IMR-90 (cell line): ENCODE results near the gene CRISPLD2. TPM values are rescaled to one million over a fixed set of nuclear protein-coding genes. Genes with fewer than 3 reads are reported as not detected.

Source experiments
- ATAC-seq: fragments of 200-7000 bp; cut with Tn5 transposase; 2 replicates; pipeline ENCODE4 v1.9.1; 2020; ENCODE audit warnings: low read depth, mild to moderate bottlenecking, moderate library complexity
- BruUV-seq: library from RNA; stranded (reverse); fragments of 400-500 nt; replicated peaks from 2 replicates; lab custom pipeline; 2021; lab: Mats Ljungman, UMichigan
- CTCF ChIA-PET: fragments of 300-600 bp; formaldehyde crosslinking; extraction: SDS; loops from one replicate; lab custom pipeline; 2021; ENCODE audit warnings: antibody characterized with exemption; lab: Yijun Ruan, JAX
- POLR2A ChIA-PET: fragments of 300-600 bp; sonication (Branson Sonifier 250); formaldehyde crosslinking; loops from one replicate; lab custom pipeline; 2022; ENCODE audit warnings: antibody characterized with exemption; ENCODE audit not compliant: unreplicated experiment; lab: Charles Lee
- DNase-seq: peaks from one replicate; pipeline ENCODE4 v3.0.0; 2013
- H2AFZ ChIP-seq: replicated peaks from 2 replicates; pipeline ENCODE3; 2013; ENCODE audit warnings: low read length, mild to moderate bottlenecking; ENCODE audit not compliant: poor library complexity
- H2AK5ac ChIP-seq: 2 replicates; pipeline ENCODE4 v1.6.1; 2013; ENCODE audit warnings: low read depth, low read length, inconsistent platforms
- H2AK9ac ChIP-seq: replicated peaks from 2 replicates; pipeline ENCODE3; 2013; ENCODE audit warnings: mild to moderate bottlenecking, low read depth, low read length, moderate library complexity; ENCODE audit not compliant: poor library complexity
- H2BK120ac ChIP-seq: 2 replicates; pipeline ENCODE4 v1.6.1; 2013; ENCODE audit warnings: low read depth, low read length, inconsistent platforms
- H2BK15ac ChIP-seq: 3 replicates; pipeline ENCODE4 v1.6.1; 2013; ENCODE audit warnings: low read depth, low read length, inconsistent platforms
- H2BK20ac ChIP-seq: 2 replicates; pipeline ENCODE4 v1.6.1; 2013; ENCODE audit warnings: low read depth, mild to moderate bottlenecking, inconsistent platforms, low read length, moderate library complexity
- H2BK5ac ChIP-seq: 2 replicates; pipeline ENCODE4 v1.6.1; 2013; ENCODE audit warnings: mild to moderate bottlenecking, low read depth, low read length, inconsistent platforms; ENCODE audit not compliant: poor library complexity, severe bottlenecking
- H3K14ac ChIP-seq: replicated peaks from 2 replicates; pipeline ENCODE4 v1.6.1; 2013; ENCODE audit warnings: low read depth, low read length, inconsistent platforms
- H3K18ac ChIP-seq: 2 replicates; pipeline ENCODE4 v1.6.1; 2013; ENCODE audit warnings: low read depth, low read length, control low read depth
- H3K23ac ChIP-seq: 2 replicates; pipeline ENCODE4 v1.6.1; 2013; ENCODE audit warnings: low read depth, low read length, inconsistent platforms
- H3K27ac ChIP-seq: 2 replicates; pipeline ENCODE4 v1.5.1; 2013; ENCODE audit warnings: mild to moderate bottlenecking, control low read depth, low read length; ENCODE audit not compliant: insufficient read depth
- H3K27me3 ChIP-seq: 2 replicates; pipeline ENCODE4 v1.6.1; 2013; ENCODE audit warnings: low read length; ENCODE audit not compliant: control insufficient read depth, insufficient read depth
- H3K36me3 ChIP-seq: 2 replicates; pipeline ENCODE4 v1.6.1; 2013; ENCODE audit warnings: low read length, mixed read lengths; ENCODE audit not compliant: control insufficient read depth, insufficient read depth
- H3K4ac ChIP-seq: 2 replicates; pipeline ENCODE4 v1.6.1; 2013; ENCODE audit warnings: low read depth, low read length, inconsistent platforms
- H3K4me1 ChIP-seq: 2 replicates; pipeline ENCODE4 v1.6.1; 2013; ENCODE audit warnings: low read length, mixed read lengths; ENCODE audit not compliant: control insufficient read depth, insufficient read depth
- H3K4me2 ChIP-seq: 2 replicates; pipeline ENCODE4 v1.6.1; 2013; ENCODE audit warnings: low read depth, mild to moderate bottlenecking, control low read depth, low read length, moderate library complexity
- H3K4me3 ChIP-seq: 2 replicates; pipeline ENCODE4 v1.5.1; 2013; ENCODE audit warnings: low read depth, mild to moderate bottlenecking, control low read depth, low read length, moderate library complexity; ENCODE audit not compliant: insufficient read depth
- H3K56ac ChIP-seq: 2 replicates; pipeline ENCODE4 v1.6.1; 2013; ENCODE audit warnings: low read length, inconsistent platforms; ENCODE audit not compliant: insufficient read depth; ENCODE audit errors: extremely low read depth
- H3K79me1 ChIP-seq, 2 experiments: 2 replicates each; pipeline ENCODE4 v1.6.1; 2013; ENCODE audit warnings: low read length in 2 of 2, inconsistent platforms in 1 of 2, low read depth in 1 of 2
- H3K9ac ChIP-seq: 2 replicates; pipeline ENCODE4 v1.6.1; 2013; ENCODE audit warnings: low read depth, low read length, control low read depth
- H3K9me1 ChIP-seq: 2 replicates; pipeline ENCODE4 v1.6.1; 2013; ENCODE audit warnings: low read length, inconsistent platforms; ENCODE audit not compliant: insufficient read depth
- H3K9me3 ChIP-seq: 2 replicates; pipeline ENCODE4 v1.6.1; 2013; ENCODE audit warnings: low read length; ENCODE audit not compliant: control insufficient read depth, insufficient read depth
- H4K20me1 ChIP-seq: 2 replicates; pipeline ENCODE4 v1.6.1; 2013; ENCODE audit warnings: low read length, inconsistent platforms; ENCODE audit not compliant: insufficient read depth
- H4K5ac ChIP-seq: 2 replicates; pipeline ENCODE4 v1.6.1; 2013; ENCODE audit warnings: mild to moderate bottlenecking, low read depth, low read length, control low read depth
- H4K8ac ChIP-seq, 2 experiments: 2 replicates each; pipeline ENCODE4 v1.6.1; 2013; ENCODE audit warnings: low read depth in 2 of 2, low read length in 2 of 2, control low read depth in 1 of 2, inconsistent platforms in 1 of 2
- H4K91ac ChIP-seq: 2 replicates; pipeline ENCODE4 v1.6.1; 2013; ENCODE audit warnings: low read depth, low read length, inconsistent platforms; ENCODE audit not compliant: insufficient read depth
- BHLHE40 ChIP-seq: fragments of 150-350 bp; IDR thresholded peaks from 2 replicates; pipeline ENCODE4 v1.6.1; 2016; ENCODE audit warnings: mild to moderate bottlenecking, low read depth, low read length
- CEBPB ChIP-seq: IDR thresholded peaks from 2 replicates; pipeline ENCODE4 v1.6.1; 2012; ENCODE audit warnings: low read depth, low read length, improper control_type of control experiment
- CHD1 ChIP-seq: IDR thresholded peaks from 2 replicates; pipeline ENCODE4 v1.6.1; 2012; ENCODE audit warnings: low read depth, low read length, improper control_type of control experiment
- FOS ChIP-seq: fragments of 150-350 bp; IDR thresholded peaks from 2 replicates; pipeline ENCODE4 v1.6.1; 2016; ENCODE audit warnings: low read depth, low read length
- MAFK ChIP-seq: IDR thresholded peaks from 2 replicates; pipeline ENCODE4 v1.6.1; 2012; ENCODE audit warnings: low read depth, low read length, improper control_type of control experiment
- MAZ ChIP-seq: IDR thresholded peaks from 2 replicates; pipeline ENCODE4 v1.6.1; 2012; ENCODE audit warnings: low read depth, mild to moderate bottlenecking, low read length, improper control_type of control experiment, moderate library complexity, borderline replicate concordance
- RCOR1 ChIP-seq: IDR thresholded peaks from 2 replicates; pipeline ENCODE4 v1.6.1; 2012; ENCODE audit warnings: mild to moderate bottlenecking, low read length, improper control_type of control experiment; ENCODE audit not compliant: insufficient replicate concordance
- SMC3 ChIP-seq: fragments of 150-350 bp; IDR thresholded peaks from 2 replicates; pipeline ENCODE4 v1.6.1; 2016; ENCODE audit warnings: low read depth, mild to moderate bottlenecking, antibody characterized with exemption, low read length, moderate library complexity
- WGBS, 2 experiments: methylation state at CpG; one replicate each; pipeline versions ENCODE4 v1.1.5 to v1.1.7; 2013; ENCODE audit warnings: missing lambda C conversion rate in 2 of 2; ENCODE audit not compliant: insufficient read length in 1 of 2; ENCODE audit errors: extremely low coverage in 2 of 2; 5-methylcytosine and 5-hydroxymethylcytosine counted together
- dilution Hi-C: fragments of 300-500 bp; cut with HindIII; formaldehyde crosslinking; loops from one replicate; pipeline ENCODE4 v1.14.3; 2018; ENCODE audit warnings: low sequenced_read_pairs; ENCODE audit not compliant: unreplicated experiment
- in situ Hi-C: fragments of 300-500 bp; cut with MboI; formaldehyde crosslinking; loops from 3 replicates; pipeline ENCODE4 v1.14.3; 2019; ENCODE audit warnings: low sequenced_read_pairs, inconsistent platforms, mixed read lengths
- intact Hi-C: fragments of 100-400 bp; cut with micrococcal nuclease; formaldehyde crosslinking; loops from 2 replicates; pipeline ENCODE4 v1.10.0; 2022
- polyA plus RNA-seq, 3 experiments: library from polyadenylated mRNA; depleted of rRNA; stranded (reverse); fragments of >200 nt; gene quantifications; 2 replicates each; pipeline ENCODE4 v1.2.3, GENCODE V29; 2012; ENCODE audit warnings: low replicate concordance in 1 of 3
- total RNA-seq: library from RNA; depleted of rRNA; stranded (reverse); fragments of >200 nt; gene quantifications from 2 replicates; pipeline ENCODE4 v1.2.3, GENCODE V29; 2012

The CRISPLD2 gene
- total and polyA plus RNA-seq, 2 of the 4 experiments (the other 2 are of a cell fraction) = 23.1 to 37.5 TPM

- intact Hi-C loops (no loop called here), in situ Hi-C loops (no loop called here), dilution Hi-C loops (no loop called here)
- H3K4me1 ChIP-seq = no peaks in the 10 kb centered on the region
- ChIA-PET CTCF (no interaction called here), POLR2A (no interaction called here)
- H2AFZ ChIP-seq = no peak overlapping the region
- no peak overlapping the region for H3K23ac ChIP-seq
- no peak overlapping the region for H2AK9ac ChIP-seq
- H3K56ac ChIP-seq = no peak overlapping the region
- H3K9ac ChIP-seq = no peak overlapping the region
- no peak for ATAC-seq
- no peak overlapping the region for H2AK5ac ChIP-seq
- H3K27ac ChIP-seq = no peak overlapping the region
- peak; percentile 46 for DNase-seq
- no peak overlapping the region for H4K5ac ChIP-seq
- TF ChIP-seq MAFK (no peak), CHD1 (no peak), SMC3 (no peak), RCOR1 (no peak), BHLHE40 (no peak), FOS (no peak), CEBPB (no peak), MAZ (no peak)
- no peak overlapping the region for H3K4ac ChIP-seq
- peaks cover 45% of the 10 kb centered on the region for H3K36me3 ChIP-seq
- peaks cover 3% of the 10 kb centered on the region; the same call in 1 of the 2 replicates for H3K9me3 ChIP-seq
- no peak overlapping the region for H2BK120ac ChIP-seq
- H3K9me1 ChIP-seq = no peaks in the 10 kb centered on the region
- no peak overlapping the region for H4K91ac ChIP-seq
- no peak overlapping the region for H3K18ac ChIP-seq
- no peak overlapping the region for H3K4me2 ChIP-seq
- no peaks in the 10 kb centered on the region for H3K79me1 ChIP-seq
- no peaks in the 10 kb centered on the region for H4K20me1 ChIP-seq
- H3K14ac ChIP-seq = no peak overlapping the region
- no peaks in the 10 kb centered on the region for H3K27me3 ChIP-seq
- no peak overlapping the region for H2BK20ac ChIP-seq
- H4K8ac ChIP-seq = no peak overlapping the region
- H3K4me3 ChIP-seq = no peak overlapping the region
- 79% methylated on average over 2 of the region's 2 CpGs; no CpG with 5 or more reads in 1 of the 2 experiments for WGBS, 2 experiments
- BruUV-seq = no TSS peak
- no peak overlapping the region for H2BK5ac ChIP-seq
- no peak overlapping the region for H2BK15ac ChIP-seq
Observed at GRCh38 chr16:84898447-84898846, 78.7 kb downstream of the CRISPLD2 start.
